PC-3 (cell line): Measurements from ENCODE around the gene CAPRIN2.

Source experiments
- CTCF ChIP-seq: fragments of 300-600 bp; sonication (generic); conservative IDR thresholded peaks from 2 replicates; pipeline ENCODE4 v1.5.1; 2017; ENCODE audit warnings: antibody characterized with exemption, low read depth, mild to moderate bottlenecking, low read length
- EZH2 ChIP-seq: fragments of 300-600 bp; sonication (generic); IDR thresholded peaks from one replicate; pipeline ENCODE4 v1.6.1; 2017; ENCODE audit warnings: antibody characterized with exemption, mild to moderate bottlenecking, low read length; ENCODE audit not compliant: unreplicated experiment
- EZH2phosphoT487 ChIP-seq: fragments of 300-600 bp; sonication (generic); IDR thresholded peaks from 2 replicates; pipeline ENCODE4 v1.6.1; 2018; ENCODE audit warnings: mild to moderate bottlenecking, antibody characterized with exemption, low read length, borderline replicate concordance

- TF ChIP-seq CTCF (no peak), EZH2 (no peak), EZH2phosphoT487 (no peak)
These were observed 58.7 kb downstream of the CAPRIN2 start for GRCh38 chr12:30696103-30696408.
